GM18526 (cell line): ENCODE measurements around the gene TDRD9.

Experiments
- POLR2A ChIP-seq: IDR thresholded peaks from 3 replicates; pipeline ENCODE4 v1.6.1; 2011; ENCODE audit not compliant: insufficient read length; ENCODE audit errors: extremely low read depth

TDRD9 gene

GRCh38 chr14:104023325-104024055 is 95.2 kb downstream of the TDRD9 start:
- TF ChIP-seq POLR2A: no peak

GRCh38 chr14:104025534-104025933 is 97.3 kb downstream of the TDRD9 start:
- no peak for TF ChIP-seq POLR2A

- TF ChIP-seq POLR2A: no peak
These were observed 97.8 kb downstream of the TDRD9 start for GRCh38 chr14:104026024-104026423.

- no peak for TF ChIP-seq POLR2A
These were observed 102.7 kb downstream of the TDRD9 start for GRCh38 chr14:104030958-104031357.

GRCh38 chr14:104031384-104031783 is 103.1 kb downstream of the TDRD9 start:
- no peak for TF ChIP-seq POLR2A

GRCh38 chr14:104034976-104035699 is 106.9 kb downstream of the TDRD9 start:
- TF ChIP-seq POLR2A: no peak

GRCh38 chr14:104036212-104036611 is 108.0 kb downstream of the TDRD9 start:
- TF ChIP-seq POLR2A: no peak

GRCh38 chr14:104037074-104037473 is 108.8 kb downstream of the TDRD9 start:
- no peak for TF ChIP-seq POLR2A

- no peak for TF ChIP-seq POLR2A
These were observed 109.6 kb downstream of the TDRD9 start for GRCh38 chr14:104037903-104038302.

- TF ChIP-seq POLR2A: no peak
These were observed 111.0 kb downstream of the TDRD9 start for GRCh38 chr14:104039214-104039613.

GRCh38 chr14:104040539-104040938 is 112.3 kb downstream of the TDRD9 start:
- TF ChIP-seq POLR2A: no peak

- TF ChIP-seq POLR2A: no peak
These were observed 113.3 kb downstream of the TDRD9 start for GRCh38 chr14:104041430-104042104.

- TF ChIP-seq POLR2A: no peak
These were observed 115.8 kb downstream of the TDRD9 start for GRCh38 chr14:104044016-104044415.

GRCh38 chr14:104047761-104048160 is 119.5 kb downstream of the TDRD9 start:
- no peak for TF ChIP-seq POLR2A

GRCh38 chr14:104048758-104049507 is 120.7 kb downstream of the TDRD9 start:
- TF ChIP-seq POLR2A: no peak

- no peak for TF ChIP-seq POLR2A
These were observed 121.5 kb downstream of the TDRD9 start for GRCh38 chr14:104049576-104050240.
